GM12874 (cell line): ENCODE data around the gene GLP2R.

Experiments used
- CTCF ChIP-seq: IDR thresholded peaks from 2 replicates; pipeline ENCODE4 v1.5.1; 2011; ENCODE audit warnings: low read depth, mild to moderate bottlenecking, control low read depth, low read length, moderate library complexity; ENCODE audit not compliant: insufficient read depth

The GLP2R gene

GRCh38 chr17:9859781-9860180 lies 34.1 kb downstream of the GLP2R start:
- TF ChIP-seq CTCF: no peak

GRCh38 chr17:9860851-9861250 lies 35.1 kb downstream of the GLP2R start:
- TF ChIP-seq CTCF: no peak

DNA sequence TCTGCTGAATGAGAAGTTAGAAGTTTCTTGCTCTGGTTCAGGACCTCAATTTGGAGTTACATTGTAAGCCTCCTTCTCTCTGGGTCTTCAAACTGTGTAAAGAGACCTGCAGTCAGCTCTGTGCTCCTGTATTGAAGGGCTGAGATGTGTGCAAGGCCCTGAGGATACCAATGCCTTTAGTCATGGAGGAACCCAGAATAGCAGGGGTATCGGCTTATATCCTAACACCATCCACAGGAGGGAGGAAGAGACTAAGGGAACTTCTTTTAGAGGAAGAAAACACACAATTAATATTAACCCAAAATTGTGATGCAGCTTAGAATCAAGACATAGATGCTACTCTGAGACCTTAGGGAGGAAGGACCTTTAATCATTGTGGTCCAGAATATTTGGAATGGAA lies 36.5 kb downstream of the GLP2R start:
- TF ChIP-seq CTCF: no peak

DNA sequence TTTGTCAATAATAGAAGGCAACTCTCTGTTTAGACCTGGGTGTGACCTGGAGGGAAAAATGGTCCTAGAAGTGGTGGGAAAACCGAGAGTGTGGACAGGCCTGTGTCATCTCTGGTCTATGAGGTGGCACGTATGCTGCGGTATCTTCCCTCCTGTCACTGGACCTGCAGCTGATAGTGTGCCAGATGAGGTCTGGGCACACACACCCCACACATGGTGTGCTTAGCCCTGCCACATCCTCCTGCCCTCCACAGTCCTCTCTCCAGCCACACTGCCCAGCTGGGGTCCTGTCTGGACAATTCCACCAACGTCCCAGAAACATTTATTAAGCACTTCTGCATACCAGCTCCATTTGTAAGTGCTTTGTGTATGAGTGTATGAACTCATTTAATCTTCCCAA lies 37.2 kb downstream of the GLP2R start:
- no peak for TF ChIP-seq CTCF

GRCh38 chr17:9865586-9865985 lies 39.9 kb downstream of the GLP2R start:
- TF ChIP-seq CTCF: no peak

GRCh38 chr17:9868552-9868951 lies 42.8 kb downstream of the GLP2R start:
- TF ChIP-seq CTCF: no peak

- no peak for TF ChIP-seq CTCF
Measured at GRCh38 chr17:9872852-9873251, 47.1 kb downstream of the GLP2R start.

GRCh38 chr17:9874722-9875121 lies 49.0 kb downstream of the GLP2R start:
- no peak for TF ChIP-seq CTCF
